ENCODE data around the gene P2RY2. TPM values are rescaled to one million over a fixed set of nuclear protein-coding genes. Genes with fewer than 3 reads are reported as not detected.

P2RY2 gene
- 0.05 TPM in 1 of 2 replicates, not detected in the other for total RNA-seq (2014; rRNA removed; shearing (Covaris generic))
- polyA plus RNA-seq (2015; cell fraction: cytosol; rRNA removed): 0.06 and 0.48 TPM in 2 replicates
- 0.16 TPM in 1 of 2 replicates, not detected in the other for polyA plus RNA-seq (2015; cell fraction: nucleus; rRNA removed)

DNA sequence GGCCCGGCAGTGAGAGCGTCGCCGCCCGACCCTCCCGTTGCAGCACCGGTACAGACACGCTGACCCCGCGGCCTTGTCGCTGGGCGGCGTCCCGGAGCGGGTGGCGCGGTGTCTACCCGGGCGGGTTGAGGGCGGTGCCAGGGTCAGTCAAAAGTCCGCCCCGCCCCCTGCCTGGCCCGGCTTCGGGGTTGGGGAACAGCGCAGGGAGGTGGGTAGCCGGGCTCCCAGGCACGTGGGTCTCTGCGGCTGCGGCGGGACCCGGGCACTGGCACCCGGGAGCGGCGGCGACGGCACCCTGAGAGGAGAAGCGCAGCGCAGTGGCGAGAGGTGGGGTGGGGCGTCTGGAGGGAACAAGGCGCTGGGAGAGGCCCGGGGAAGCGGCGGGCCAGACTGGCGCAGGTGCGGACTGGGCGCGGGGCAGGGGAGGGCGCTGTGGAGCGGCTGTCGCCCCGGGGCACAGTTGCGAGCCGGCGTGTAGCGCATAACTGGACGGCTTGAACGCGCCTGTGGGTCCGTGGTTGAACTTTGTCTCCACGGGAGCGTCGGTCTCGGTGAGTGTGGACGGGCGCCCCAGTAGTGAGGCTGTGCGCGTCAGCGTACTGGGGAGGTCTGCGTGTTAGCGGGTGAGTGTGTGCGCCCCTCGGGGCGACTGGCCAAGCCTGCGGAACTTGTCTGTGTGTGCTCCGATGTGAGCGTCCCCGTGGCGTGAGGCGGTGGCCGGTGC, at the start of gene P2RY2:
Gene P2RY2, plus strand, starts transcription at position 176 of the 724 bp plus-strand sequence. CDS start 15,879 bp downstream, outside the sequence.
- in situ Hi-C loops (cut with HindIII; ENCODE audit: low pct_unique_long_range_greater_than_20kb, low sequenced_read_pairs): no loop called here
- no peak for DNase-seq (ENCODE audit: low read depth, low spot score)

DNA sequence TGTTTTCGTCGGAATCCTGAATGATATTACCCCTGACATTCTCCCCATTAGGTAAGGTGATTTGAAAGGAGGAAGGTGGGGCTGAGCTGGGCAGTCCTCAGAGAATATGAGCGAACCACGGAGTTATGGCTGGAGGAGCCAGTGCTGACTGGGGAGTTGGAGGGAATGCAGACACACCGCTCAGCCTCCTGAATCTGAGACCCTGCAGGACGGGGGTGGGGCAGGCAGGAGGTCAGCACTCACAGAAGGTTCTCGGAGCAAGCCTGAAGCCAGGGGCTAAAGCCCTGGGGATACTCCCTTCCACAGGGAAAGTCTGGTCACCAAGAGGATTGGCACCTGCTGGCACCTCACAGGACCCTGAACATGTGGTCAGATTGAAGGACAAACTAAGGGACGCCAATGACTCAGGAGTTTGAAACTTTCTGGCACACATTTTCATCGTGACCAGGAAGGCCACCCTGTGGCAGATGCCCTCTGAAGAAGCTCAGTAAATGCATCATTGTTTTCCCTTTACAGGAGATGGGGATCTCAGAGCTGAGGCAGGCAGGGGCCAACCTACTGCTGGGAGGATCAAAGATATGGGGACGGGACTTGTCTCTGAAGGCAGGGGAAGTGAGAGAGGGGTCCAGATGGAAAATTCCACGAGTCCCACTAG, 49.0 kb upstream of the P2RY2 start:
- peak; percentile 11 for DNase-seq (ENCODE audit: low read depth, low spot score)
- in situ Hi-C loops (cut with HindIII; ENCODE audit: low pct_unique_long_range_greater_than_20kb, low sequenced_read_pairs): no loop called here

DNA sequence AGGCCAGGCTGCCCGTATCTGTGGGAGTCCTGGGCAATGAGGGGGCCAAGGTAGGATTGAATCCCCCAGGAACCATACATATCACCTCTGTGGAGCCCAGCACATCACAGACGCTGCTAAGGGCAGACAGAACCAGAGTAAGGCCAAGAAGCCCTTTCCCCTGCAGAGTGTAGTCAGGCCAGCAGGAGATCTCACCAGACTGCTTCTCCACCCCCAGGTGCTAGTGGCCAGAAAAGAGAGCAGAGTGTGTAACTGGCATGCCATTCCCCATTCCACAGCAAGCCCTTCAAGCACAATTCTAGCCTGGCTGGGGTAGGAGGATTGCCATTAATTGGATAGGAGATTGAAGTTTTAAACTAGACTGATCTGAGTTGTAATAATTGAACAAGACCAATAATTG, 47.9 kb upstream of the P2RY2 start:
- in situ Hi-C loops (cut with HindIII; ENCODE audit: low pct_unique_long_range_greater_than_20kb, low sequenced_read_pairs): no loop called here
- DNase-seq (ENCODE audit: low read depth, low spot score): peak; percentile 15

DNA sequence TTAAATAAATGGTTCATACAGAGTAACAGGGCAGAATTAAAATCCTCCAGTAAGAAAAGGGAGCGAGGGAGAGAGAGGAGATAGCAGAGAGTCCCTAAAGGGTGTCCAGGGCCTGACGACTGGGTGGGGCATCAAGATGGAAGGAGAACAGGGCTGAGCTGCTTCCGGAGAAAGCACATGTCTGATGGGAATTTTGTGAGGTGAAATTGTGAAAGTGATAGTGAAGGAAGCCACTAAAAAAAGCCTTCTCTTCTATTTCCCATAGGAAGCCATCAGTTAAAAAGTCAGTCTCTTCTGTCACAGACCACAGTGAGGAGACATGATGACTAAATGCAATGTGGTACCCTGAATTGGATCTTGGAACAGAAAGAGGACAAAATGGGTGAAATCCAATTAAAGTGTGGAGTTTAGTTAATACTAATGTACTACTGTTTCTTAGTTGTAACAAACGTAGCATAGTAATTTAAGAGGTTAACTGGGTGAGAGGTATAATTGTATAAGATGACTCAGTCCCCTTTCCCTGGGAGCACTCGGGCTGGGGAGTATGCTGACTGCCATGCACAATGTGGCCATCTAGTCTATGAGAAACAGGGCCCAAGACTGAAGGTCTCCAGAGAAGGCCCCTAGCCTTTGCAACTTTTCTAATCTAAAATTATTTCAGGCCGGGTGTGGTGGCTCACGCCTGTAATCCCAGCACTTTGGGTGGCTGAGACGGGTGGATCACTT, 46.5 kb upstream of the P2RY2 start:
- no peak for DNase-seq (ENCODE audit: low read depth, low spot score)
- in situ Hi-C loops (cut with HindIII; ENCODE audit: low pct_unique_long_range_greater_than_20kb, low sequenced_read_pairs): no loop called here

DNA sequence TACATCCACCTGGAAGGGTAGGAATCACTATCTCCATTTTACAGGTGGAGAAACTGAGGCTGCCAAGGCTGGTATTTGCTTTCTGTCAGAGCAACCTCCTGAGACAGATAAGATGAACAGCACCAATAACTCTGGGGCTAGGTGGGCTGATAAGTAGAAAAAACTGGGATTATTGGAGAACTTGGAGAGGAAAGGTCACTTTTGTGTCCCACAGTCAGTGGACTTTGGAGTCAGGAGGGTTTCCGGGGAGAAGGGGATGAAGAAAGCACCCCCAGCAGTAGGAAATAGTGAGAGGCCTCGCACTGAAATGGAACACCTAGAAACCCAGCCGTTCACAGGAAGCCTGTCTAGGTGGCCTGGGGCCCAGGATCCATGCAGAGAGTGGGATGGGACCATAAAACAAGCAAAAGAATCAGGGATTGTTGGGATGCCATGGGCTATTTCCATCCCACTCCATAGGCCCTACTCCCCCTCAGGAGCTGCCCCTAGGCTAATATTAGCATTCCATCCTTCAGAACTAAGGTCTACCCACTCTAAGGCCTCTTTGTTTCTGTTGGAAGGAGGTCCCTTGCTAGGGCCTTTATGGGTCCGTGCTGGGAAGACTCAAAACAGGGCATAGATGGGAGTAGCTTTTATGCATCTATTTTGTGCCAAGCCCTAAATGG, 45.0 kb upstream of the P2RY2 start:
- DNase-seq (ENCODE audit: low read depth, low spot score): peak; percentile 20
- in situ Hi-C loops (cut with HindIII; ENCODE audit: low pct_unique_long_range_greater_than_20kb, low sequenced_read_pairs): no loop called here

DNA sequence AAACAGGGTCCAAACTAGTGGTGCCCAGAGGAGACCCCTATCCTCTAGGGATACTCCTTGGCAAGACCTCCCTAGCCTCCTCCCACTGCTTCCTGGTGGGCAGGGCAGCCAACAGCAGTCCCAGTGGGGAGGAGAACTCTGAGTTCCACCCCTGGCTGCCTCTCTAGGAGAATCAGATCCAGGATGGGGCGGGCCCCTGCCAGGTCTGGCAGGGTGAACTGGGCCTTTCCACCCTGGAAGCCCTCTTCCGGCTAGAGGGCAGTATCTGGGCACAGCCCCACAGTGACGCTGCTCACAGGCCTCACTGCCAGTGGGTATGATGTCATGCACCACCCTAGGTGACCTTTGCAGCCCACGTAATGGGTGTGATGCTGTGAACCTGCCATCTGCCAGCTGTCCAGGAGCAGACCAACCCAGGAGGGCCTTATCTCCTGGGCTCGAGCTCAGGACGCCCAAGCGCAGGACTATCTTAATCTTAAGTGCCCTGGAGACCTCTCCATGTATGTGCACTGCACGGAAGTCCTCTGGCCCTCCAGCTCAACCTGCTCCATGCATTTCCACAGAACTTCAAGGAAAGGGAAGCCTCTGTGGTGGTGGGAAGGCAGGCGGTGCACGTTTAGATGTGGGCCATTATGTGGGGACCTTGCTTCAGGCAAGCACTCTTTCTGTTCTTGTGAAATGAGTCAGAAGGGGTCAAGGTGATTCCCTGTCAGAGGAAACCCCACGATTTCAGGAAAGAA, 44.2 kb upstream of the P2RY2 start:
- in situ Hi-C loops (cut with HindIII; ENCODE audit: low pct_unique_long_range_greater_than_20kb, low sequenced_read_pairs): no loop called here

DNA sequence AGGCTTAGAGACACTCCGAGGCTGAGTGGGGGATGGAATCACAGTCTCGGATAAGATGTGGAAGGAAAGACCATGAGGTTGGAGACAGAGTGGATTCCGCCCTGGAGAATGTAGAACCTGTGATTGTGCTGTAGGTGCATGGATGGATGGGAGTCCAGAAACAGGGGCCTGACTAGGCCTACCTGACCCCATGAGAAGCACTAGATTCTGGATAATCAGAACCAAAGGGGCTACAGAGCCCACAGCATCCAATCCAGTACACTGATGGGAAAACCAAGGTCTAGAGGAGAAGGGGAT, 43.6 kb upstream of the P2RY2 start:
- in situ Hi-C loops (cut with HindIII; ENCODE audit: low pct_unique_long_range_greater_than_20kb, low sequenced_read_pairs): no loop called here
- DNase-seq (ENCODE audit: low read depth, low spot score): no peak

More for the DNA sequence above, 44.2 kb upstream of the P2RY2 start:
- DNase-seq (ENCODE audit: low read depth, low spot score): no peak

DNA sequence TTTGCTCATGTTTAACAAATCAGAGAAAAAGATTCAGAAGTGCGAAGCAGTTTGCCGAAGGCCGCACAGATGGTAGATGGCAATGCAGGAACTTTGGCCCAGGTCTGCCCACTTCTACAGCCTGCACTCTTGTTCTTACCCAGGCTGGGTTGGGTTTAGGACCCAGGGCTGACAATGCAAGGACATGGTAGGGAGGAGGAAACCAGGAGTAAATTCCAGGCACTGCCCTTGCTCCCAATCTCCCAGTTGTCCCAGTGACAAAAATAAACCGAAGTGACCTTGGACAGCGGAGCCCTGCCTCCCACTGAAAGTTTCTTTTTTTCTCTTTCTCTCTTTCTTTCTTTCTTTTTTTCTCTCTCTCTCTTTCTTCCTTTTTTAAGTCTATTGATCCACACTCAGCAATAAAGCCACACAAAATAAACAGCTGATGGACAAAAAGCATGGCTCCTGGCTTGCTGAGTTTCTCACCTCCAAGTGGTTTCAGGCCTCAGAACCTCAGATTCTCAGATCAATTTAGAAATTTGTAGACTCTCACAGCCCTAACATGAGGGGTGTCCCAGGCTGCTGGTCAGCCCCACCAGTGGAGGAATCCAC, 42.4 kb upstream of the P2RY2 start:
- no peak for DNase-seq (ENCODE audit: low read depth, low spot score)
- in situ Hi-C loops (cut with HindIII; ENCODE audit: low pct_unique_long_range_greater_than_20kb, low sequenced_read_pairs): no loop called here

DNA sequence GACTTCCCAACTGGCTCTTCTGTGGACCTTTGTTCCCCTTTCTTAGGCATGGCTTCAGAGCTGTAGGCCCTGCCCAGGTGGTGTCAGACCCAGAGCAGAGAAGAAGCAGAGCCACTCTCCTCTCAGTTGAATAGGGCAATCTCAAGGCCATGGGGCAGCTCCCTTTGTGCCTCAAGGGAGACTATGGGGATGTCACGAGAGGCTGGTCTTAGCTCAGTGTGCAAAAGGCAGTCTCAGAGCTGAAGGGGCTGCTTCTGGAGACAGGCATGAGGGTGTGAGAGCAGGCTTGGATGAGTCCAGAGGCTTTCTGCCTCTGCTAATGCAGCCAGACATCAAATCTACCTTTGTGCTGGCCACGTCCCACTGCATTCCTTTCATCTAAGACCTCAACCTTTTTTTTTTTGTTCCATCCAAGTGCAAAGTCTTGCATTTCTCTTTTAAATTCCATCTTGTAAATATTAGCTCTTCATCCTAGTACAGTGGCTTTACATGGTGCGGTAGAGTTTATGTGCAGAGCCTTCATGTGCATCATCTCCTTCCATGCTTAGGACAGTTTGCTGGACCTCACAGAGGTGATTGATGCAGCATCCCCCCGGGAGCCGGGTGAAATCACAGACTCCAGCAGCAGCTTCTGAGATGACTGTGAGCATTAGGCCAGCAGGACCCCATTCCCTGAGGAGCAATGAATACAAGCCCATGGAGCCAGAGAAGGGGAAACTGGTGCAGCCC, 41.8 kb upstream of the P2RY2 start:
- DNase-seq (ENCODE audit: low read depth, low spot score): no peak
- in situ Hi-C loops (cut with HindIII; ENCODE audit: low pct_unique_long_range_greater_than_20kb, low sequenced_read_pairs): no loop called here

DNA sequence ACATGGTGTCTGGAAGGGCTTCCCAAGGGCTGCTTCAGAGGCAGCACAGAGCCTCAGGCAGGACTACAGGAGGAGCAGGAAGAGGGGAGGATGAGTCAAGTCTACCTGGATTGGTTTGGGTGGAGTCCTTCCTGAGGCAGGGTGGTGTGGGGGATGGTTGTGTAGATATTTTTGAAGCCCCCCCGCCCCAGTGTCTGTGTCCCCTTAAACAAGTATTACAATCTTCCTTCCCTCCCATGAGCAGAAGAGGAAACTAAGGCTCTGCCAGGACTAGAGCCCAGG, 41.3 kb upstream of the P2RY2 start:
- in situ Hi-C loops (cut with HindIII; ENCODE audit: low pct_unique_long_range_greater_than_20kb, low sequenced_read_pairs): no loop called here
- no peak for DNase-seq (ENCODE audit: low read depth, low spot score)

DNA sequence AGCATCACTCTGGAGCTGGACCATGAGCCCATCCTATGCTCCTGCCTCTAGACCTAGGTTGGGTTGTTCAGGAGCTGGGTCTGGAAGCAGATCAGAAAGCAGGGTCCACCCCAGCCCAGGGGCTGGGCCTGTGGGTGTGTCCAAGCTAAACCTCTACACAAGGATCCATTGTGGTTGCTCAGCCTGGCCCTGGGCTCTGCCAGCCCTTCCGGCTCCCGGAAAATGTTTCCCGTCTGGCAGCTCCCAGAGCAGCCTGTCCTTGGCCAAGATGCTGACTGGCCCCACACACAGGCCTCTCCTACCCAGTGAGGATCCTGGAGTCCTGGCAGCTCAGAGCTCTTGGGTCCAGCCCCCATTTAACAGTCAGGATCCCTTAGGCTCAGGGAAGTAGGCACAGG, 40.7 kb upstream of the P2RY2 start:
- DNase-seq (ENCODE audit: low read depth, low spot score): peak; percentile 54
- in situ Hi-C loops (cut with HindIII; ENCODE audit: low pct_unique_long_range_greater_than_20kb, low sequenced_read_pairs): no loop called here

DNA sequence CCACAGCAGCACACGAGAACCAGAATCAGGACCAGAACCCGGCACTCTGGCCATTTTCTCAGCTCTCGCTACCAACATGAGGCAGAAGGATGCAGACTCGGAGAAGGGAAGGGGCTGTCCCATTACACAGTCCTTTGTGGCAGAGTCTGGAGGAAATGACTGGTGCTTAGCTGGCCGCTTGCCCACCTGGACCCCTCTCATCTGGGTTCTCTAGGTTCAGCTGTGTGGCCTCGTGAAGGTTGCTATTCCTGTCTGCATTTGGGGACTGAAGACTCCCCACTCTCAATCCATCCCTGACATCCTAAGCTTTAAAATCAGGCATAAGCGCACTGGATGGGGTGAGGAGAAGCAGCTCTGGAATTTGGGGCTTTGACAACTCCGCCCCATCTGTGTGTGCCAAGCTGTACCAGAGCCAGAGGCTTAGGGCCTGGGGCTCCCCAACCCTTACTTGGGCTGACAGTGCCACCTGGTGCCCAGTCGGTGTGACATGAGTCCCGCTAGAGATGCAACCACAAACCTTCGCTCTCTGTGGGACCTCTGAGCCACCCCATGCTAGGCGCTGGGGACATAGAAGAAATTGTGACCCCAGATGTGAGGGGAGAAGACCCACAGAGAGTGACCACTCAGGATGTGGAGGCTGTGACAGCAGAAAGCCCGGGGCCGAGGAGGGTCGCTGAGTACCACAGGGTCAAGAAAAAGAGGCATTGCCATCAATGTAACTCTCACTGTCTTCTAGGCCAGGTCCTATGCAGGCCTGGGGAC, 40.1 kb upstream of the P2RY2 start:
- in situ Hi-C loops (cut with HindIII; ENCODE audit: low pct_unique_long_range_greater_than_20kb, low sequenced_read_pairs): no loop called here
- DNase-seq (ENCODE audit: low read depth, low spot score): peak; percentile 84

DNA sequence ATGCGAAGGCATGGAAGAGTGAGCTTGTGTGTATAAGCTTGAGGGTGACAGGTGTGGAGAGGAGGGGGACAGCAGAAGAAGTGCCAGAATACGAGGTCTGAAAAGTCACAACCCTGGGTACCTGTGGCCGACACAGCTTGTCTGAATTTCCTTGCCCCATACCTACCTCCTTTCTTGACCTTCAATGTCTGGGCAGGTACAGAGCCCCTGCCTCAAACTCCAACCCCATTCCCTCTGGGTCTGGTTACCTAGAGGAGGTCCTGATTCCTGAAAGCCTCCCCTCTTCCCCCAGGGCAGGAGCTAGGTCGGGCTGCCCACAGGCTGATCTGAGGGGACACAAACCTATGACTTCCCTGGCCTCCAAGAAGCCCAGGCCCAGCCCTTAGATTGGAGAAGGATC, 39.4 kb upstream of the P2RY2 start:
- no peak for DNase-seq (ENCODE audit: low read depth, low spot score)
- in situ Hi-C loops (cut with HindIII; ENCODE audit: low pct_unique_long_range_greater_than_20kb, low sequenced_read_pairs): no loop called here

DNA sequence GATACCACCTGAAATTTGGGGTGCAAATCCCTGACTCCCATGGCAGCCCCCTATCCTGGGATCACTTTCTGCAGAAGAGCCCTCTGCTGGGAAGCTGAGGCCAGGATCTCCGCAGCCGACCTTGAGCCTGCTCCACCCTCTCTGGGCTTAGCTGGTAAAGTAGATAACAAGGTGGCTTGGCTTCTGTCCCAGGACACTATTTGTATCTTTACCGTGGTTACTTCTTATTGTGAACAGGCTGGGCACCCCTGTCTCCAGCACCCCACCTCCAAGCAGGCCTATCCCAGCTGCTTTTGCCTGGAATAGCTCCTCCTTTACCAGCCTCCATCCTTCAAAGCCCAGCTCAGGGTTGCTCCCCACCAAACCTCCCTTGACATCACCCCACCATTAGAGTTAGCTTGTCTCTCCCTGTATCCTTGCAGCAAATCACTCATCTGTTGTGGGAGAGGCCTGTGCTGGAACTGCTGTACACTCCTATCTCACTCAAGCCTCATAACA, 35.2 kb upstream of the P2RY2 start:
- no peak for DNase-seq (ENCODE audit: low read depth, low spot score)
- in situ Hi-C loops (cut with HindIII; ENCODE audit: low pct_unique_long_range_greater_than_20kb, low sequenced_read_pairs): no loop called here

DNA sequence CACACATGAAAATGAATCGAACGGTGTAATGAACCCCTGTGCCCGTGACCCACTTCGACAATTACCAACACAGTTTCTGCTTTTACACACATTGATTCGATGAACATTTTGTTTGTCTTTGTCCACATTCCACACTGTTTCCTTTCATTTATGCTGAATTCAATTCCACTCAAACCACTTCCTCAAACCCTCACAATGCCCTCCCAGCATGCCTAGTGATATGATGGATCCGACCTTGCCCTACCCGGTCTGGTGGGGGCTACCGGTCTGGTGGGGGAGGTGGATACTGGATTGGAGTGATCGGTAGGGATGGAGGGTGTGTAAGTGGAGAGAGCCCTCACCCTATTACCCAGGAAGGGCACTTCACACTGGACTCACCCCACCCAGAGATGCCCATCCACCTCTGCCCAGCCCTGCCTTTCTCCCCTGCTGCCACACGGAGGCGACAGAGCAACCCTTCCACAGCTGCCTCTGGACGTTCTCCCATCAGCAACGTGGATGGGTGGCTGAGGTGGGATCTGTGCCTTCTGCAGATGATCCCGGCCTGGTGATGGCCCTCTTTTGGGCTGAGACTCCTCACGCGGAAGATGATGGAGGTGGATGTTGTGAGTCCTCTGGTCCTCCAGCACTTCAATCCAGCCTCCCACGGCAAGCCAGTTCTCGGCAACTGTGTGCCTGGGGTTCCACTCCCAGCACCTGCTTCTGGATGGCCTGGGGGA, 33.0 kb upstream of the P2RY2 start:
- DNase-seq (ENCODE audit: low read depth, low spot score): peak; percentile 89
- in situ Hi-C loops (cut with HindIII; ENCODE audit: low pct_unique_long_range_greater_than_20kb, low sequenced_read_pairs): no loop called here

All from SK-MEL-5 (cell line).